Fibroblast of skin of left biceps (primary cell): ENCODE measurements around the gene PKP3.
A peak's percentile ranks its signal among the peaks of the same experiment; 100 is the strongest.
"Not testable (repeated sequence)": the region's sequence is repeated elsewhere in the genome, so short reads cannot be mapped to it uniquely, and the experiment has no call there.

ENCODE experiments used
- DNase-seq, 2 experiments: peaks; one replicate each; pipeline ENCODE4 v3.0.0-alpha.2; 2013; ENCODE audit warnings: low read depth in 2 of 2

Gene PKP3

GRCh38 chr11:394858-395655 is 1.0 kb downstream of the PKP3 start:
- DNase-seq, result no peak

- DNase-seq, result no peak
Measured at GRCh38 chr11:395866-396265, 1.9 kb downstream of the PKP3 start.

GRCh38 chr11:396511-396947 is 2.5 kb downstream of the PKP3 start:
- DNase-seq, result no peak

- no peak for DNase-seq
Measured at GRCh38 chr11:396948-397548, 3.0 kb downstream of the PKP3 start.

- DNase-seq, result no peak
Measured at GRCh38 chr11:398826-399225, 4.8 kb downstream of the PKP3 start.

- no peak for DNase-seq
Measured at GRCh38 chr11:399731-400211, 5.8 kb downstream of the PKP3 start.

- DNase-seq, result no peak
Measured at GRCh38 chr11:400241-400689, 6.3 kb downstream of the PKP3 start.

- DNase-seq, result not testable (repeated sequence)
Measured at GRCh38 chr11:401196-401595, 7.2 kb downstream of the PKP3 start.

- no peak for DNase-seq
Measured at GRCh38 chr11:403021-403760, 9.2 kb downstream of the PKP3 start.

GRCh38 chr11:403761-404431 is 9.9 kb downstream of the PKP3 start:
- no peak for DNase-seq

- no peak for DNase-seq
Measured at GRCh38 chr11:404551-405264, 10.7 kb downstream of the PKP3 start.

- no peak for DNase-seq
Measured at GRCh38 chr11:405323-405953, 11.4 kb downstream of the PKP3 start.

- DNase-seq, result no peak
Measured at GRCh38 chr11:405954-406795, 12.2 kb downstream of the PKP3 start.

GRCh38 chr11:406796-407650 is 13.0 kb downstream of the PKP3 start:
- peak; percentile 55 to 60 for DNase-seq

GRCh38 chr11:407651-408123 is 13.7 kb downstream of the PKP3 start:
- DNase-seq, result no peak

- DNase-seq, result no peak
Measured at GRCh38 chr11:408154-409007, 14.4 kb downstream of the PKP3 start.

- DNase-seq, result no peak
Measured at GRCh38 chr11:409008-409599, 15.1 kb downstream of the PKP3 start.
